B cell (primary cell): Measurements from ENCODE around the gene GRM8. TPM values are rescaled to one million over a fixed set of nuclear protein-coding genes. Genes with fewer than 3 reads are reported as not detected.

Experiments
- ATAC-seq: fragments of 200-7000 bp; cut with Tn5 transposase; one replicate; pipeline ENCODE4 v1.10.0; 2021; ENCODE audit warnings: low read depth, mild to moderate bottlenecking, moderate number of reproducible peaks, moderate library complexity
- CTCF ChIA-PET: fragments of 350-600 bp; sonication (Branson Sonifier 250); formaldehyde crosslinking; loops from one replicate; lab custom pipeline; 2021; ENCODE audit warnings: antibody characterized with exemption, inconsistent platforms; lab: Charles Lee
- POLR2A ChIA-PET: fragments of 350-600 bp; sonication (Branson Sonifier 250); formaldehyde crosslinking; loops from one replicate; lab custom pipeline; 2021; ENCODE audit warnings: antibody characterized with exemption; lab: Charles Lee
- DNase-seq: peaks from one replicate; pipeline ENCODE4 v3.0.0; 2013
- H2AFZ ChIP-seq: 2 replicates; pipeline ENCODE4 v1.6.1; 2012; ENCODE audit warnings: mild to moderate bottlenecking, low read depth, low read length; ENCODE audit not compliant: insufficient read depth, poor library complexity, severe bottlenecking
- H3K27ac ChIP-seq, 2 donors: 1 replicate in 1 of 2; 2 replicates in 1 of 2; pipeline ENCODE4 v1.5.1; 2012 to 2013; ENCODE audit warnings: low read length in 2 of 2, mild to moderate bottlenecking in 2 of 2, moderate library complexity in 1 of 2
- H3K27me3 ChIP-seq, 4 experiments: fragments of 200-600 bp in 1 of 4; sonication (generic) in 1 of 4; replicated peaks in 1 of 4; 1 replicate in 2 of 4; 2 replicates in 2 of 4; pipeline versions ENCODE4 v1.6.1 to v1.7.0; 2013 to 2016; ENCODE audit warnings: low read length in 3 of 4, mild to moderate bottlenecking in 2 of 4, mixed read lengths in 1 of 4, moderate library complexity in 1 of 4; ENCODE audit not compliant: insufficient read depth in 4 of 4, control insufficient read depth in 3 of 4; ENCODE audit errors: control extremely low read depth in 1 of 4
- H3K36me3 ChIP-seq, 2 experiments: replicated peaks in 1 of 2; 1 replicate in 1 of 2; 2 replicates in 1 of 2; pipeline versions ENCODE4 v1.6.1 to v1.7.1; 2013; ENCODE audit warnings: low read length in 1 of 2; ENCODE audit not compliant: insufficient read depth in 2 of 2, control insufficient read depth in 1 of 2; ENCODE audit errors: control extremely low read depth in 1 of 2, extremely low read depth in 1 of 2
- H3K4me1 ChIP-seq, 2 donors: fragments of 200-600 bp in 1 of 2; sonication (generic) in 1 of 2; 1 replicate in 1 of 2; 2 replicates in 1 of 2; pipeline versions ENCODE4 v1.5.1 to v1.6.1; 2013 to 2017; ENCODE audit warnings: low read length in 2 of 2; ENCODE audit not compliant: control insufficient read depth in 2 of 2, insufficient read depth in 2 of 2
- H3K4me2 ChIP-seq: replicated peaks from 2 replicates; pipeline ENCODE3; 2012; ENCODE audit warnings: mild to moderate bottlenecking, low read depth, low read length; ENCODE audit not compliant: poor library complexity, severe bottlenecking
- H3K4me3 ChIP-seq, 5 experiments: fragments of 200-600 bp in 1 of 5; sonication (generic) in 1 of 5; 1 replicate in 3 of 5; 2 replicates in 2 of 5; pipeline versions ENCODE4 v1.5.1 to v1.7.0; 2011 to 2016; ENCODE audit warnings: low read length in 4 of 5, mild to moderate bottlenecking in 4 of 5, low read depth in 2 of 5, control low read depth in 1 of 5, moderate library complexity in 1 of 5; ENCODE audit not compliant: insufficient read depth in 1 of 5; ENCODE audit errors: control extremely low read depth in 1 of 5, extremely low read depth in 1 of 5
- H3K79me2 ChIP-seq: fragments of 200-600 bp; sonication (generic); one replicate; pipeline ENCODE4 v1.6.0; 2016; ENCODE audit warnings: low read length; ENCODE audit not compliant: control insufficient read depth, insufficient read depth
- H3K9ac ChIP-seq: fragments of 200-600 bp; sonication (generic); 2 replicates; pipeline ENCODE4 v1.6.1; 2017; ENCODE audit warnings: mild to moderate bottlenecking, low read length, moderate library complexity
- H3K9me3 ChIP-seq, 3 donors: one replicate each; pipeline versions ENCODE4 v1.6.1 to v1.7.1; 2013; ENCODE audit warnings: low read length in 2 of 3; ENCODE audit not compliant: control insufficient read depth in 2 of 3, insufficient read depth in 1 of 3; ENCODE audit errors: control extremely low read depth in 1 of 3
- H4K20me1 ChIP-seq: 2 replicates; pipeline ENCODE4 v1.6.0; 2012; ENCODE audit warnings: mild to moderate bottlenecking, low read length; ENCODE audit not compliant: insufficient read depth, control insufficient read depth, poor library complexity, severe bottlenecking
- H3K27ac Mint-ChIP-seq: one replicate; pipeline ENCODE4 v1.8.0; 2021; ENCODE audit warnings: mixed read lengths
- H3K27me3 Mint-ChIP-seq: one replicate; pipeline ENCODE4 v1.8.0; 2021; ENCODE audit warnings: mixed read lengths
- H3K4me1 Mint-ChIP-seq: one replicate; pipeline ENCODE4 v1.8.0; 2021; ENCODE audit warnings: mixed read lengths
- H3K4me3 Mint-ChIP-seq: one replicate; pipeline ENCODE4 v1.8.0; 2021; ENCODE audit warnings: mixed read lengths
- H3K9me3 Mint-ChIP-seq: one replicate; pipeline ENCODE4 v1.8.0; 2022; ENCODE audit warnings: mixed read lengths; ENCODE audit not compliant: insufficient read depth
- CTCF ChIP-seq: fragments of 200-600 bp; IDR thresholded peaks from one replicate; pipeline ENCODE4 v1.8.0; 2022; ENCODE audit warnings: antibody characterized with exemption, mild to moderate bottlenecking
- EZH2 ChIP-seq: IDR thresholded peaks from 2 replicates; pipeline ENCODE4 v1.6.1; 2012; ENCODE audit warnings: borderline replicate concordance, low read depth, mild to moderate bottlenecking, moderate library complexity, low read length; ENCODE audit not compliant: insufficient read depth, poor library complexity, severe bottlenecking
- WGBS: methylation state at CpG from one replicate; pipeline ENCODE4 v1.1.5; 2013; ENCODE audit warnings: missing lambda C conversion rate; ENCODE audit not compliant: insufficient coverage; 5-methylcytosine and 5-hydroxymethylcytosine counted together
- intact Hi-C: fragments of 100-400 bp; cut with micrococcal nuclease; formaldehyde crosslinking; loops from one replicate; pipeline ENCODE4 v1.10.0; 2022
- polyA plus RNA-seq: library from polyadenylated mRNA; depleted of rRNA; stranded (reverse); fragments of >200 nt; gene quantifications from 2 replicates; pipeline ENCODE4 v1.2.3, GENCODE V29; 2012
- total RNA-seq, 2 donors: library from RNA; stranded (reverse); fragments of 120-200 nt in 1 of 2; gene quantifications; 1 replicate in 1 of 2; 2 replicates in 1 of 2; pipeline versions ENCODE4 v1.2.3 to v1.2.4, GENCODE V29; 2013 to 2022

Gene GRM8
- total and polyA plus RNA-seq, 2 donors (not counting 1 experiment from before 2014, with no cell fraction given), result not detected

GRCh38 chr7:126690848-126691751, 561.6 kb downstream of the GRM8 start:
- ChIA-PET CTCF (no interaction called here), POLR2A (no interaction called here)
- H3K27me3 ChIP-seq, result no peaks in the 10 kb centered on the region
- H3K4me2 ChIP-seq, result no peak overlapping the region
- no peak overlapping the region for H3K4me3 ChIP-seq
- Mint-ChIP-seq H3K9me3 (no peaks in the 10 kb centered on the region), H3K27me3 (no peaks in the 10 kb centered on the region), H3K4me3 (no peak overlapping the region), H3K27ac (no peak overlapping the region), H3K4me1 (peaks cover 4% of the 10 kb centered on the region)
- H3K4me1 ChIP-seq, result no peaks in the 10 kb centered on the region
- no peak overlapping the region for H3K27ac ChIP-seq
- no peak for DNase-seq
- H3K36me3 ChIP-seq, result no peaks in the 10 kb centered on the region
- H4K20me1 ChIP-seq, result no peaks in the 10 kb centered on the region
- H3K9me3 ChIP-seq, result peaks cover 0 to 16% (median 0%) of the 10 kb centered on the region in 3 donors
- no peak overlapping the region for H3K9ac ChIP-seq
- TF ChIP-seq CTCF (no peak), EZH2 (no peak)
- intact Hi-C loops, result no loop called here
- no peak overlapping the region for H2AFZ ChIP-seq
- no peak for ATAC-seq
- H3K79me2 ChIP-seq, result no peaks in the 10 kb centered on the region
- WGBS, result 97% methylated on average over 9 of the region's 11 CpGs

GRCh38 chr7:126690104-126690503, 562.6 kb downstream of the GRM8 start:
- intact Hi-C loops, result no loop called here
- DNase-seq (no peak), ATAC-seq (no peak)
- Mint-ChIP-seq H3K4me1 (no peaks in the 10 kb centered on the region), H3K4me3 (no peak overlapping the region), H3K27me3 (no peaks in the 10 kb centered on the region), H3K9me3 (no peaks in the 10 kb centered on the region), H3K27ac (no peak overlapping the region)
- Histone ChIP-seq H3K4me2 (no peak overlapping the region), H4K20me1 (no peaks in the 10 kb centered on the region), H3K9me3 (peaks cover 0 to 24% (median 0%) of the 10 kb centered on the region in 3 donors), H3K4me1 (no peaks in the 10 kb centered on the region), H2AFZ (no peak overlapping the region), H3K79me2 (no peaks in the 10 kb centered on the region), H3K9ac (no peak overlapping the region), H3K27ac (no peak overlapping the region), H3K27me3 (no peaks in the 10 kb centered on the region), H3K4me3 (no peak overlapping the region), H3K36me3 (no peaks in the 10 kb centered on the region)
- POLR2A ChIA-PET, result no interaction called here
- WGBS, result 97% methylated on average over 15 of the region's 15 CpGs
- CTCF ChIA-PET, result no interaction called here
- TF ChIP-seq CTCF (no peak), EZH2 (no peak)
